Ishikawa (cell line): ENCODE data around the gene EPHB1.

Experiments
- CREB1 ChIP-seq: IDR thresholded peaks from 2 replicates; pipeline ENCODE4 v1.6.1; 2012; ENCODE audit warnings: low read depth
- EGR1 ChIP-seq: IDR thresholded peaks from 2 replicates; pipeline ENCODE4 v1.6.1; 2012
- EP300 ChIP-seq: IDR thresholded peaks from 2 replicates; pipeline ENCODE4 v1.6.1; 2012; ENCODE audit warnings: borderline replicate concordance
- FOXM1 ChIP-seq: IDR thresholded peaks from 2 replicates; pipeline ENCODE4 v1.6.1; 2012; ENCODE audit warnings: low read depth, borderline replicate concordance
- RAD21 ChIP-seq: IDR thresholded peaks from 2 replicates; pipeline ENCODE4 v1.6.1; 2012; ENCODE audit warnings: low read depth
- REST ChIP-seq: IDR thresholded peaks from 2 replicates; pipeline ENCODE4 v1.6.1; 2012; ENCODE audit warnings: low read depth, mild to moderate bottlenecking
- TAF1 ChIP-seq: IDR thresholded peaks from 2 replicates; pipeline ENCODE4 v1.6.1; 2012; ENCODE audit warnings: low read depth, mild to moderate bottlenecking
- YY1 ChIP-seq: IDR thresholded peaks from 2 replicates; pipeline ENCODE4 v1.6.1; 2012; ENCODE audit warnings: low read depth
- TF ChIP-seq, protein P1 (sequence below): IDR thresholded peaks from 2 replicates; pipeline ENCODE4 v1.6.1; 2012

DNA sequence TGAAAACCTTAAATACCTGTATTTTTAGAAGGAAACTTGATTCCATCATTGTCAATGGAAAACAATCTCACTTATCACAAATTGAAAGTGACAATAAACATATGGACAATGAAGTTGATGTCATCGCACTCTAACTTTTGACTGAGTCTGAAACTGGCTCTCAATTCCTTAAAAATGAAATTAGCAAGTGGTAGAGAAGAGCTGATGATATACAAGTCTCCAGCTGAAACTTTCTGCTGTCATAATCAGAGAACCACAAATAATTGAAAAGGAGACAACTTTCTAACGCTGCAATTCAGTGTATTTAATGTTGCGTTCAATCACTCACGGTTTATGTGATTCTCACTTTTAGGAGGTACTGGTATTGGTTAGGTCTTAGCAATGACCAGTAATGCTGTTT is 37.5 kb downstream of the EPHB1 start:
- TF ChIP-seq YY1 (no peak), EGR1 (no peak), FOXM1 (no peak), EP300 (no peak), REST (no peak), RAD21 (no peak), TAF1 (no peak), CREB1 (no peak)
- TF ChIP-seq, protein P1, sequence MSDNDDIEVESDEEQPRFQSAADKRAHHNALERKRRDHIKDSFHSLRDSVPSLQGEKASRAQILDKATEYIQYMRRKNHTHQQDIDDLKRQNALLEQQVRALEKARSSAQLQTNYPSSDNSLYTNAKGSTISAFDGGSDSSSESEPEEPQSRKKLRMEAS, result no peak
